H9 (cell line): ENCODE results near the gene URI1. TPM values are rescaled to one million over a fixed set of nuclear protein-coding genes. Genes with fewer than 3 reads are reported as not detected.

Experiments used
- DNase-seq: peaks from one replicate; pipeline ENCODE4 v3.0.0-alpha.2; 2017
- H2AFZ ChIP-seq: one replicate; pipeline ENCODE4 v1.6.1; 2013; ENCODE audit warnings: mild to moderate bottlenecking, low read length, control low read depth, moderate library complexity
- H2AK5ac ChIP-seq: 2 replicates; pipeline ENCODE4 v1.6.1; 2013; ENCODE audit warnings: low read length, control low read depth, mixed read lengths; ENCODE audit not compliant: insufficient read length
- H2BK120ac ChIP-seq: one replicate; pipeline ENCODE4 v1.6.1; 2013; ENCODE audit warnings: low read depth, mild to moderate bottlenecking, low read length, control low read depth, inconsistent platforms; ENCODE audit not compliant: poor library complexity, severe bottlenecking
- H2BK12ac ChIP-seq: 2 replicates; pipeline ENCODE4 v1.6.1; 2013; ENCODE audit warnings: low read length, control low read depth, mixed read lengths, low read depth; ENCODE audit not compliant: insufficient read length
- H2BK15ac ChIP-seq: 2 replicates; pipeline ENCODE4 v1.6.1; 2013; ENCODE audit warnings: low read depth, low read length, control low read depth
- H2BK20ac ChIP-seq: one replicate; pipeline ENCODE4 v1.6.1; 2013; ENCODE audit warnings: low read depth, mild to moderate bottlenecking, low read length, control low read depth, inconsistent platforms; ENCODE audit not compliant: poor library complexity, severe bottlenecking
- H2BK5ac ChIP-seq: 2 replicates; pipeline ENCODE4 v1.6.1; 2013; ENCODE audit warnings: low read length, control low read depth, mixed read lengths; ENCODE audit not compliant: insufficient read length
- H3K14ac ChIP-seq: 2 replicates; pipeline ENCODE4 v1.6.1; 2013; ENCODE audit warnings: low read length, control low read depth; ENCODE audit not compliant: insufficient read depth
- H3K18ac ChIP-seq: 2 replicates; pipeline ENCODE4 v1.6.1; 2013; ENCODE audit warnings: low read depth, mild to moderate bottlenecking, mixed read lengths, low read length, control low read depth; ENCODE audit not compliant: insufficient read length
- H3K23ac ChIP-seq: 2 replicates; pipeline ENCODE4 v1.6.1; 2013; ENCODE audit warnings: low read length, control low read depth, mixed read lengths, low read depth; ENCODE audit not compliant: insufficient read length
- H3K23me2 ChIP-seq: 2 replicates; pipeline ENCODE4 v1.6.1; 2013; ENCODE audit warnings: low read depth, mild to moderate bottlenecking, mixed read lengths, low read length, control low read depth; ENCODE audit not compliant: insufficient read length, poor library complexity, severe bottlenecking
- H3K27ac ChIP-seq: 2 replicates; pipeline ENCODE4 v1.5.1; 2013; ENCODE audit warnings: low read length, control low read depth, mixed read lengths, low read depth; ENCODE audit not compliant: insufficient read length
- H3K27me3 ChIP-seq: 2 replicates; pipeline ENCODE4 v1.6.1; 2013; ENCODE audit warnings: low read length, control low read depth, inconsistent platforms; ENCODE audit not compliant: insufficient read depth
- H3K4ac ChIP-seq: 2 replicates; pipeline ENCODE4 v1.6.1; 2013; ENCODE audit warnings: low read depth, mild to moderate bottlenecking, control low read depth, inconsistent platforms, low read length, moderate library complexity
- H3K4me1 ChIP-seq: 2 replicates; pipeline ENCODE4 v1.6.1; 2013; ENCODE audit warnings: low read length, control low read depth, inconsistent platforms; ENCODE audit not compliant: insufficient read depth
- H3K4me2 ChIP-seq: 2 replicates; pipeline ENCODE4 v1.6.1; 2013; ENCODE audit warnings: low read length, control low read depth, mixed read lengths; ENCODE audit not compliant: insufficient read length, insufficient read depth
- H3K56ac ChIP-seq: 2 replicates; pipeline ENCODE4 v1.6.1; 2013; ENCODE audit warnings: low read depth, mild to moderate bottlenecking, mixed read lengths, low read length, control low read depth; ENCODE audit not compliant: insufficient read length
- H3K79me1 ChIP-seq: 2 replicates; pipeline ENCODE4 v1.6.1; 2013; ENCODE audit warnings: low read depth, mild to moderate bottlenecking, moderate library complexity, low read length, control low read depth, inconsistent platforms; ENCODE audit not compliant: insufficient read depth, poor library complexity, severe bottlenecking
- H3K79me2 ChIP-seq: 2 replicates; pipeline ENCODE4 v1.6.1; 2013; ENCODE audit warnings: low read length, control low read depth, inconsistent platforms; ENCODE audit not compliant: insufficient read depth
- H3K9ac ChIP-seq: 2 replicates; pipeline ENCODE4 v1.6.1; 2013; ENCODE audit warnings: low read length, control low read depth, mixed read lengths; ENCODE audit not compliant: insufficient read length; ENCODE audit errors: extremely low read depth
- H3K9me3 ChIP-seq: one replicate; pipeline ENCODE4 v1.6.1; 2013; ENCODE audit warnings: low read depth, low read length, inconsistent platforms; ENCODE audit not compliant: control insufficient read depth
- H3T11ph ChIP-seq: one replicate; pipeline ENCODE4 v1.6.1; 2013; ENCODE audit warnings: mild to moderate bottlenecking, low read length, control low read depth, inconsistent platforms
- H4K20me1 ChIP-seq: one replicate; pipeline ENCODE4 v1.6.1; 2013; ENCODE audit not compliant: control insufficient read depth, insufficient read length, insufficient read depth
- H4K5ac ChIP-seq: 2 replicates; pipeline ENCODE4 v1.6.1; 2013; ENCODE audit warnings: low read depth, mild to moderate bottlenecking, mixed read lengths, low read length, control low read depth; ENCODE audit not compliant: insufficient read length
- H4K8ac ChIP-seq: replicated peaks from 2 replicates; pipeline ENCODE4 v1.6.1; 2013; ENCODE audit warnings: low read length, control low read depth, mixed read lengths, low read depth; ENCODE audit not compliant: insufficient read length
- H4K91ac ChIP-seq: 2 replicates; pipeline ENCODE4 v1.6.1; 2013; ENCODE audit warnings: low read depth, mild to moderate bottlenecking, moderate library complexity, mixed read lengths, low read length, control low read depth; ENCODE audit not compliant: insufficient read length
- H3K27ac Mint-ChIP-seq, 3 experiments: 2 replicates in 2 of 3; 3 replicates in 1 of 3; pipeline ENCODE4 v1.8.0; 2020 to 2021; ENCODE audit warnings: mixed read lengths in 3 of 3, mild to moderate bottlenecking in 1 of 3, moderate library complexity in 1 of 3
- H3K27me3 Mint-ChIP-seq: 2 replicates; pipeline ENCODE4 v1.8.0; 2021; ENCODE audit warnings: low read depth, mild to moderate bottlenecking, moderate library complexity, mixed read lengths
- H3K36me3 Mint-ChIP-seq, 3 experiments: 2 replicates in 2 of 3; 3 replicates in 1 of 3; pipeline ENCODE4 v1.8.0; 2020 to 2021; ENCODE audit warnings: low read depth in 3 of 3, mixed read lengths in 3 of 3; ENCODE audit not compliant: insufficient read depth in 1 of 3
- H3K4me1 Mint-ChIP-seq, 2 experiments: 2 replicates each; pipeline ENCODE4 v1.8.0; 2020; ENCODE audit warnings: mixed read lengths in 2 of 2
- H3K4me3 Mint-ChIP-seq, 2 experiments: 2 replicates in 1 of 2; 3 replicates in 1 of 2; pipeline ENCODE4 v1.8.0; 2020 to 2021; ENCODE audit warnings: mild to moderate bottlenecking in 2 of 2, mixed read lengths in 2 of 2, moderate library complexity in 1 of 2
- H3K9me3 Mint-ChIP-seq, 2 experiments: 2 replicates in 1 of 2; 3 replicates in 1 of 2; pipeline ENCODE4 v1.8.0; 2020; ENCODE audit warnings: mild to moderate bottlenecking in 2 of 2, mixed read lengths in 2 of 2, moderate library complexity in 1 of 2
- CTCF ChIP-seq: fragments of 200-600 bp; sonication (generic); conservative IDR thresholded peaks from 3 replicates; pipeline ENCODE4 v1.8.0; 2021; ENCODE audit warnings: antibody characterized with exemption, mild to moderate bottlenecking
- WGBS: extraction: QIAGEN DNeasy Blood & Tissue Kit; methylation state at CpG from one replicate; pipeline ENCODE4 v1.1.7; 2013; ENCODE audit warnings: missing lambda C conversion rate, low lambda C conversion rate, mixed read lengths; ENCODE audit not compliant: insufficient read length; ENCODE audit errors: extremely low coverage; 5-methylcytosine and 5-hydroxymethylcytosine counted together
- total RNA-seq: library from RNA; stranded (reverse); gene quantifications from 2 replicates; pipeline ENCODE4 v1.2.1, GENCODE V29; 2021

Gene URI1
- total RNA-seq, 1 experiment from 2014 or later = 54.3 TPM

GRCh38 chr19:29969891-29970290 lies 27.9 kb downstream of the URI1 start:
- no peak overlapping the region for H2BK12ac ChIP-seq
- Mint-ChIP-seq H3K9me3 (no peaks in the 10 kb centered on the region), H3K4me1 (peaks cover 9 to 11% of the 10 kb centered on the region in 2 experiments), H3K27ac (no peak overlapping the region; a peak in 1 of 7 replicates), H3K36me3 (no peaks in the 10 kb centered on the region; a peak in 1 of 7 replicates), H3K27me3 (no peaks in the 10 kb centered on the region), H3K4me3 (no peak overlapping the region)
- H3K79me1 ChIP-seq = peaks cover 10% of the 10 kb centered on the region
- no peak overlapping the region for H4K8ac ChIP-seq
- no peaks in the 10 kb centered on the region for H4K20me1 ChIP-seq
- H3T11ph ChIP-seq = no peak overlapping the region
- no peaks in the 10 kb centered on the region for H3K27me3 ChIP-seq
- DNase-seq = no peak
- H4K5ac ChIP-seq = no peak overlapping the region
- H3K18ac ChIP-seq = no peak overlapping the region
- no peak overlapping the region for H3K56ac ChIP-seq
- H3K23ac ChIP-seq = no peak overlapping the region
- no peak overlapping the region for H3K14ac ChIP-seq
- no peak overlapping the region for H4K91ac ChIP-seq
- no peaks in the 10 kb centered on the region; the same call in 1 of the 2 replicates for H3K4me1 ChIP-seq
- TF ChIP-seq CTCF = no peak
- no peak overlapping the region for H2BK20ac ChIP-seq
- no peak overlapping the region for H2BK15ac ChIP-seq
- H2AFZ ChIP-seq = no peak overlapping the region
- H3K9ac ChIP-seq = no peak overlapping the region
- H2BK120ac ChIP-seq = no peak overlapping the region
- no peak overlapping the region for H2AK5ac ChIP-seq
- H3K4ac ChIP-seq = no peak overlapping the region
- no CpG with 5 or more reads among the region's 3 CpGs for whole genome bisulfite sequencing
- H3K79me2 ChIP-seq = peaks cover 20% of the 10 kb centered on the region; the same call in 1 of the 2 replicates
- no peak overlapping the region for H3K4me2 ChIP-seq
- no peak overlapping the region for H3K27ac ChIP-seq
- H2BK5ac ChIP-seq = no peak overlapping the region
- no peaks in the 10 kb centered on the region for H3K23me2 ChIP-seq
- H3K9me3 ChIP-seq = no peaks in the 10 kb centered on the region
